ENCODE data around the gene MID1.

GRCh38 chrX:10471418-10471817 is 149.0 kb downstream of the MID1 start:
- TF ChIP-seq CTCF (conservative IDR thresholded peaks at IDR 0.05) (no peak), EZH2 (IDR thresholded peaks at IDR 0.05; ENCODE audit: low read depth) (no peak)

All from PC-9 (cell line).